GM18867 (cell line): ENCODE measurements around the gene ANKRD12.

ENCODE experiments used
- ATAC-seq: cut with Tn5 transposase; IDR thresholded peaks from one replicate; pipeline ENCODE4 v1.9.1; 2021; ENCODE audit warnings: mild to moderate bottlenecking, moderate library complexity; ENCODE audit not compliant: unreplicated experiment

ANKRD12 gene

GRCh38 chr18:9283791-9284190 is 147.2 kb downstream of the ANKRD12 start:
- ATAC-seq = no peak

- no peak for ATAC-seq
Measured at GRCh38 chr18:9285604-9286003, 149.0 kb downstream of the ANKRD12 start.

GRCh38 chr18:9287036-9287435 is 150.5 kb downstream of the ANKRD12 start:
- no peak for ATAC-seq

- no peak for ATAC-seq
Measured at GRCh38 chr18:9289698-9290097, 153.1 kb downstream of the ANKRD12 start.

- no peak for ATAC-seq
Measured at GRCh38 chr18:9290156-9290555, 153.6 kb downstream of the ANKRD12 start.

GRCh38 chr18:9292047-9292446 is 155.5 kb downstream of the ANKRD12 start:
- no peak for ATAC-seq

GRCh38 chr18:9293948-9294347 is 157.4 kb downstream of the ANKRD12 start:
- ATAC-seq = no peak

GRCh38 chr18:9296233-9297006 is 159.8 kb downstream of the ANKRD12 start:
- ATAC-seq = no peak

- no peak for ATAC-seq
Measured at GRCh38 chr18:9297007-9297393, 160.4 kb downstream of the ANKRD12 start.

- ATAC-seq = no peak
Measured at GRCh38 chr18:9304388-9305070, 167.9 kb downstream of the ANKRD12 start.

GRCh38 chr18:9319333-9319732 is 182.8 kb downstream of the ANKRD12 start:
- ATAC-seq = no peak

GRCh38 chr18:9321017-9321452 is 184.5 kb downstream of the ANKRD12 start:
- no peak for ATAC-seq

GRCh38 chr18:9321736-9322135 is 185.2 kb downstream of the ANKRD12 start:
- ATAC-seq = no peak

GRCh38 chr18:9322744-9323143 is 186.2 kb downstream of the ANKRD12 start:
- no peak for ATAC-seq

GRCh38 chr18:9323750-9324445 is 187.3 kb downstream of the ANKRD12 start:
- ATAC-seq = no peak

GRCh38 chr18:9325716-9326115 is 189.1 kb downstream of the ANKRD12 start:
- ATAC-seq = no peak

- no peak for ATAC-seq
Measured at GRCh38 chr18:9328776-9329175, 192.2 kb downstream of the ANKRD12 start.

- no peak for ATAC-seq
Measured at GRCh38 chr18:9329471-9329870, 192.9 kb downstream of the ANKRD12 start.

- no peak for ATAC-seq
Measured at GRCh38 chr18:9330419-9330818, 193.8 kb downstream of the ANKRD12 start.

GRCh38 chr18:9333441-9334328 is 197.1 kb downstream of the ANKRD12 start:
- peak; percentile 22 for ATAC-seq
